GM12892 (cell line): ENCODE measurements around the gene PTPRN2.
"Not testable (repeated sequence)": the region's sequence is repeated elsewhere in the genome, so short reads cannot be mapped to it uniquely, and the experiment has no call there.

Source experiments
- DNase-seq: peaks from one replicate; pipeline ENCODE4 v3.0.0; 2011; ENCODE audit not compliant: insufficient read length
- FAIRE-seq: peaks from 2 replicates; lab custom pipeline; 2011; peaks lifted over from hg19 to GRCh38; lab: Jason Lieb, UNC
- POLR2A ChIP-seq: IDR thresholded peaks from 2 replicates; pipeline ENCODE4 v1.6.1; 2011; ENCODE audit warnings: low read depth, low read length, control low read depth
- POLR2AphosphoS5 ChIP-seq: IDR thresholded peaks from 2 replicates; pipeline ENCODE4 v1.6.1; 2011; ENCODE audit warnings: low read depth, low read length, control low read depth
- TAF1 ChIP-seq: IDR thresholded peaks from 2 replicates; pipeline ENCODE4 v1.6.1; 2011; ENCODE audit warnings: low read depth, mild to moderate bottlenecking, control low read depth, low read length, borderline replicate concordance

PTPRN2 gene

GRCh38 chr7:158037211-158037610 lies 550.4 kb downstream of the PTPRN2 start:
- TF ChIP-seq TAF1 (no peak), POLR2A (no peak), POLR2AphosphoS5 (no peak)
- FAIRE-seq (no peak), DNase-seq (no peak)

GRCh38 chr7:158035343-158035742 lies 552.3 kb downstream of the PTPRN2 start:
- FAIRE-seq (no peak), DNase-seq (no peak)
- TF ChIP-seq TAF1 (no peak), POLR2AphosphoS5 (no peak), POLR2A (no peak)

- TF ChIP-seq POLR2AphosphoS5 (no peak), TAF1 (no peak), POLR2A (no peak)
- FAIRE-seq (no peak), DNase-seq (no peak)
Measured at GRCh38 chr7:158034571-158034970, 553.1 kb downstream of the PTPRN2 start.

GRCh38 chr7:158033925-158034324 lies 553.7 kb downstream of the PTPRN2 start:
- FAIRE-seq, DNase-seq: not testable (repeated sequence)

- no peak for DNase-seq
- TF ChIP-seq POLR2AphosphoS5: no peak
- TF ChIP-seq POLR2A: no peak
- TF ChIP-seq TAF1: no peak
- no peak for FAIRE-seq
Measured at GRCh38 chr7:158033196-158033595, 554.4 kb downstream of the PTPRN2 start.

- TF ChIP-seq TAF1 (no peak), POLR2A (no peak), POLR2AphosphoS5 (no peak)
- no peak for FAIRE-seq
Measured at GRCh38 chr7:158032561-158033115, 555.0 kb downstream of the PTPRN2 start.

GRCh38 chr7:158031867-158032308 lies 555.7 kb downstream of the PTPRN2 start:
- no peak for TF ChIP-seq POLR2A
- no peak for TF ChIP-seq POLR2AphosphoS5
- TF ChIP-seq TAF1: no peak
- no peak for DNase-seq
- no peak for FAIRE-seq

More at GRCh38 chr7:158032561-158033115, 555.0 kb downstream of the PTPRN2 start:
- DNase-seq: no peak

GRCh38 chr7:158030566-158030965 lies 557.1 kb downstream of the PTPRN2 start:
- FAIRE-seq (no peak), DNase-seq (no peak)
- no peak for TF ChIP-seq TAF1
- TF ChIP-seq POLR2A: no peak
- no peak for TF ChIP-seq POLR2AphosphoS5

- TF ChIP-seq TAF1: no peak
- TF ChIP-seq POLR2AphosphoS5: no peak
- no peak for TF ChIP-seq POLR2A
- DNase-seq (no peak), FAIRE-seq (no peak)
Measured at GRCh38 chr7:158030071-158030470, 557.6 kb downstream of the PTPRN2 start.

- no peak for FAIRE-seq
- DNase-seq: no peak
- no peak for TF ChIP-seq POLR2AphosphoS5
- no peak for TF ChIP-seq TAF1
- no peak for TF ChIP-seq POLR2A
Measured at GRCh38 chr7:158029509-158029908, 558.1 kb downstream of the PTPRN2 start.

- TF ChIP-seq POLR2AphosphoS5: no peak
- no peak for TF ChIP-seq TAF1
- TF ChIP-seq POLR2A: no peak
- DNase-seq (no peak), FAIRE-seq (no peak)
Measured at GRCh38 chr7:158028971-158029370, 558.7 kb downstream of the PTPRN2 start.

GRCh38 chr7:158028290-158028941 lies 559.2 kb downstream of the PTPRN2 start:
- TF ChIP-seq POLR2A: no peak
- no peak for TF ChIP-seq TAF1
- TF ChIP-seq POLR2AphosphoS5: no peak
- no peak for FAIRE-seq
- DNase-seq: no peak
